ENCODE data around the gene DUSP9. TPM values are rescaled to one million over a fixed set of nuclear protein-coding genes. Genes with fewer than 3 reads are reported as not detected.

DUSP9 gene
- 0.91 and 1.3 TPM in 2 replicates for total RNA-seq
- long read RNA-seq: 0 reads

GRCh38 chrX:153646620-153647373 is at the start of gene DUSP9:
Gene DUSP9 (plus strand): TSS chrX:153647203. CDS start chrX:153647954, 751 bp downstream.
- DNase-seq (ENCODE audit: extremely low spot score, unreplicated experiment): no peak
- Mint-ChIP-seq H3K9me3 (ENCODE audit: unreplicated experiment) (no peaks in the 10 kb centered on the region), H3K27me3 (ENCODE audit: unreplicated experiment) (peaks cover 25% of the 10 kb centered on the region), H3K27ac (ENCODE audit: unreplicated experiment) (no peak within 1 kb of the TSS), H3K4me3 (ENCODE audit: unreplicated experiment) (no peak within 1 kb of the TSS), H3K36me3 (ENCODE audit: unreplicated experiment) (no peaks in the 10 kb centered on the region), H3K4me1 (ENCODE audit: unreplicated experiment) (peaks cover 8% of the 10 kb centered on the region)
- no peak for TF ChIP-seq CTCF (IDR thresholded peaks at IDR 0.05)

GRCh38 chrX:153598541-153599191 is 48.3 kb upstream of the DUSP9 start, which contains the start of gene CCNQ:
Gene CCNQ (minus strand): TSS chrX:153599139. CDS start chrX:153599073, 66 bp downstream.
- no peaks in the 10 kb centered on the region for H3K27me3 Mint-ChIP-seq (ENCODE audit: unreplicated experiment)
- no peak for DNase-seq (ENCODE audit: extremely low spot score, unreplicated experiment)
- peaks cover 10% of the 10 kb centered on the region for H3K4me1 Mint-ChIP-seq (ENCODE audit: unreplicated experiment)
- peaks cover 6% of the 10 kb centered on the region for H3K36me3 Mint-ChIP-seq (ENCODE audit: unreplicated experiment)
- H3K4me3 Mint-ChIP-seq (ENCODE audit: unreplicated experiment): peak within 1 kb of the TSS; percentile 80
- TF ChIP-seq CTCF (IDR thresholded peaks at IDR 0.05): no peak
- H3K27ac Mint-ChIP-seq (ENCODE audit: unreplicated experiment): peak within 1 kb of the TSS; percentile 14
- peaks cover 8% of the 10 kb centered on the region for H3K9me3 Mint-ChIP-seq (ENCODE audit: unreplicated experiment)

GRCh38 chrX:153599192-153600031 is 47.6 kb upstream of the DUSP9 start:
- Mint-ChIP-seq H3K4me1 (ENCODE audit: unreplicated experiment) (peaks cover 10% of the 10 kb centered on the region), H3K4me3 (ENCODE audit: unreplicated experiment) (peak overlapping the region; percentile 74), H3K27ac (ENCODE audit: unreplicated experiment) (peak overlapping the region; percentile 14), H3K9me3 (ENCODE audit: unreplicated experiment) (peaks cover 8% of the 10 kb centered on the region), H3K27me3 (ENCODE audit: unreplicated experiment) (no peaks in the 10 kb centered on the region), H3K36me3 (ENCODE audit: unreplicated experiment) (peaks cover 6% of the 10 kb centered on the region)
- DNase-seq (ENCODE audit: extremely low spot score, unreplicated experiment): peak; percentile 96
- no peak for TF ChIP-seq CTCF (IDR thresholded peaks at IDR 0.05)

GRCh38 chrX:153600032-153600373 is 47.0 kb upstream of the DUSP9 start:
- peaks cover 10% of the 10 kb centered on the region for H3K4me1 Mint-ChIP-seq (ENCODE audit: unreplicated experiment)
- peaks cover 4% of the 10 kb centered on the region for H3K36me3 Mint-ChIP-seq (ENCODE audit: unreplicated experiment)
- H3K9me3 Mint-ChIP-seq (ENCODE audit: unreplicated experiment): peaks cover 8% of the 10 kb centered on the region
- H3K27me3 Mint-ChIP-seq (ENCODE audit: unreplicated experiment): no peaks in the 10 kb centered on the region
- H3K4me3 Mint-ChIP-seq (ENCODE audit: unreplicated experiment): peak overlapping the region; percentile 74
- no peak for DNase-seq (ENCODE audit: extremely low spot score, unreplicated experiment)
- TF ChIP-seq CTCF (IDR thresholded peaks at IDR 0.05): no peak
- no peak overlapping the region for H3K27ac Mint-ChIP-seq (ENCODE audit: unreplicated experiment)
